ENCODE data around the gene SHISA9.

The SHISA9 gene

DNA sequence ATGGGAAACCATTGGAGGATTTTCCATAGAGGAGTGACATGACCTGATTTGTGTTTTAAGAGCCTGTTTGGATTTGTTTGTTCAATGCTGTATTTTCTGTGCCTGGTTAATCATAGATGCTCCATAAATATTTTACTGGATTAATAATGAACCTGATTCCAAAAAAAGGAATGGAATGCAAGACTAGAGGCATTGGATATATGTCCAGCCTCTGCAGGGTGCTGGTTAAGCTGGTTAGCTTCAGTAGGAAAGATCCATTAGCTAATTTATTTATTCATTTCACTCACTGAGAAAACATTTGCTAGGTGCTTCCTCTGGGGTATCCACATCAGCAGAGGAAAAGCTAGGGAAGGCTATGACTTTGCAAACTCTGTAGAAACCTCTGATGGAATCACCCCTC lies 57.7 kb downstream of the SHISA9 start:
- DNase-seq = no peak

DNA sequence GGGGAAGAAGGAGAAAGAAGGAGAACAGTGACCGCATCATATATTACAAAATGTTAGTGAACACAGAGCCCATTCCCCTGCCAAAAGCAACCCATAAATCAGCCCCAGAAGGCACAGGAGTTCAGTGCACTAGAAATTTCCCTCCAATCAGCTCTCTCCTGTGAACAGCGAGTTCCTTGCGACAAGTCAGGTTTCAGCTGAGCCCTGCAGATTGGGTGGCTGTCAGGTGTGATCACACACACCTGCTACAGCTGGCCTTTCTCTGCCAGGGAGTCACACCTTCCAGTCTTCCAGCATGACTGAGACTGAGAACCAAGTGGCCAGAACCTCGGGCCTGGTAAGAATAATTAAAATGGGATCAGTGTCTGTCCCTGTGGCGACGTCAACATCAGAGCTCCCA lies 60.2 kb downstream of the SHISA9 start:
- DNase-seq = no peak

DNA sequence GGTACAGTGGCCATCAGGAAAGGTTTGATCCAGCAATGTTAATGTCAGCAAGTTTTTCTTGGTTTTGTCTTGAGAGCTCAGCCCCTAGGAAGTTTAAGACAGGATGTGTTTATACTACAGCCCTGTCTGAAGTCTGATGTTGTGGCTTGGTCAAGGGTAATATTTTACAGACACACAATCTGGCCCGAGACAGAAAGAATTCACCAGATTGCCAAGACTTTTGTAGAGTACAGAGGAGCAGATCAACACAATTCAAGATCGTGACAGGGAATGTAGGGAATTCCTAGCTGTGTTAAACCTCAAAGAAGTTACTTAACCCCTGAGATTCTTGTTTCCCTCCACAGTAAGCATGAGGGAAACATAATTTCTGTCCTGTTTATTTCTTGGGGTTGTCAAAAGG lies 63.1 kb downstream of the SHISA9 start:
- no peak for DNase-seq

DNA sequence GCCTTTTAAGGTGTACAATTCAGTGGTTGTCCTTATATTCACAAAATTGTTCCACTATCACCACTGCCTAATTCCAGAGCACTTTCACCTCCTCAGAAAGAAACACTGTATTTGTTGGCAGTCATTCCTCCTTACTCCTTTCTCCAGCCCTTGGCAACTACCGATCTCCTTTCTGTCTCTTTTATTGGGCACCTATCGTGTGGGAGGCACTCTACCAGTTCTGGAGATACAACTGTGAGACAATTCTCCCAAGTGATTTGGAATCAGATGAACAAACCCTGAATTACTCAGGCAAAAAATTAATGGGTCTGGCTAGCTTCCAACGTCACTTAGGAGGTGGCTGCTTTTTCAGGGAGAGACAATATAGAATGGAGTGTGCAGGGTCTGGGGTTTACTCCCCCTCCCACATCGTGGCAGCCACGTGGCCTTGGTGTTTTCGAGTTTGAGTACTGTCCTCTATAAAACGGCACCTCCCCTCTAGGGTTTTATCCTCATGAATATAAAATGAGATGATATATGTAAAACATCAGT lies 63.9 kb downstream of the SHISA9 start:
- no peak for DNase-seq

DNA sequence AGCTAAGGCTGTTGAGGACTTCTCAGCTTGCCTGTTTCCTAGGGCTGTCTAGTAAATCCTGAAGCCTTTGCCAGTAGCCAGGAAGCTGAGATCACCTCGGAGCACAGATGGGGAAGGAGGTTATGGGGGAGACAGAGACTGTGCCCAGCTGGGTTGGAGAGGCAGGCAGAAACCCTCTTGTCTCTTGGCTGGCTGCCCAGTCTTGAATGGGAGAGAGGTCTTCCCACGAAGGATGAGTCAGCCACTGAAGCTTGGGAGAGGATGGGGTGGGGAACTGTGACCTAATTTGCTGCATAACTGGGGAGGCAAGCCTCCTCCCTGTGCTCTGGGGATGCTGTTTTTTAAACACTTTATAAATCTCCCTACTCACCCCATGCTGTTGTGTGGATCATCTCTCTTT lies 69.8 kb downstream of the SHISA9 start:
- no peak for DNase-seq

DNA sequence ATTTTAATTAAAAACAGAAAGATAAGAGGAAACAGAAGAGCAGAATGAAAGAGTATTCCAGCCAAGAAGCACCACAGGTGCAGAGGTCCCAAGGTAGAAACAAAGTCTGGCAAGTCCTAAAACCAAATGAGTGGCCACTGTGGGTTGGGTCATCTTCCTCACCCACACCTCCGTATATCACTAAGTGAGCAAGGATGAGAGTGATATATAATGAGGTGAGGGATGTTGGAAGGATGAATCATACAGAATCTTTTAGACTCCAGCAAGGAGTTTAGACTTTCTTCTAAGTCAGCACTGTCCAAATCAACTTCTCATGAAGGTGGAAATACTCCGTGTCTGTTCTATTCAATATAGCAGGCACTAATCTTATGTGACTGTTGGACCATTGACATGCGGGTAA lies 70.8 kb downstream of the SHISA9 start:
- no peak for DNase-seq

DNA sequence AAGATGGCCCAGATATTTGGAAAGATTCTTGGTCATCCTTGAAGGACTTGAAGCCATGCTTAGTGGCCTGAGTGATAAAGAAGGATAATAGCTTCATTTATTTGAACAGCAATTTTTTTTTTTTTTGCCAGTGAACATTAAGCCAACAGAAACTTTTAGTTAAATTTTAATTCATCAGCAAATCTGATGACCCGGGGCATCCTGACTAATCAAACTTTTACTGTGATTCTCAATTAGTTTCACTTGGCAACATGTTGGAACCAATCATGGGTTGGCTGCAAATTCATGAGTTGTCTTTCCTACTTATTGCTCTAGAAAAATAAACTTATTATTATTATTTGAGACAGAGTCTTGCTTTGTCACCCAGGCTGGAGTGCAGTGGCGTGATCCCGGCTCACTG lies 74.4 kb downstream of the SHISA9 start:
- DNase-seq = no peak

DNA sequence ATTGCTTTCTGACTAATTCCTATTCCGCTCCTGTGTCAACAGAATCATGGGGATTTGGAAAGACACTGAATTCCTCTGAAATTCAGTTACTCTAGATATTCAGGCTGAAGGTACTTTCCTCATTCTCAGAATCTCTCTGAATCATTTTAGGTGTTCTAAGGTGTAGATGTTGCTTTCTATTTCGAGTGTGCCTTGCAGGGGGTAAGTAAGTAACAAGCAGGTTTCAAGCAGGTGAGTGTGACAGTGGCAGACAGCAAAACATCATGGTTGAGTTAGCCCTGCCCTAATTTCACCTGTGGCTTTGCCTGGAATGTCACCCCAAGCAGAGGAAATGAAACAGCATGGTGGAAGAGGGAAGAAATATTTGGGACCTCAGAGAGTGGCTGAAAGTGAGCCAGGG lies 75.1 kb downstream of the SHISA9 start:
- no peak for DNase-seq

DNA sequence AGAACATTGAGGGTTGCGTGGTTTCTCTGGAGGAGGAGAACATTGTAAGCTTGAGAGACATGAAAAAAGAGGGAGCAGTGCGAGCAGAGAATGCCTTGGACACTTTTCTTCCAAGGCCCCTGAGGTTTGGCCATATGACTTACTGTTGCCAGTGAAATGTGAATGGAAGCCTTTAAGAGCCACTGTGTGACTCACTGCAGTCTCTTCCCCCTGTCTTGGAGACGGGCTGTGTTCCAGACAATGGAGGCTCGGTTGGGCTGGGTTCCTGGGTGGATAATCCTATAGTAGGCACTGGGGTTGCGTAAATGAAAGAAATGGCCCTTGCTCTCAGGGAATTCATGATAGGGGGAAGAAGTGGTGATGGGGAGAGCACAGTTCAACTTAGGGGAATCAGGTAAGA lies 75.5 kb downstream of the SHISA9 start:
- DNase-seq = no peak

DNA sequence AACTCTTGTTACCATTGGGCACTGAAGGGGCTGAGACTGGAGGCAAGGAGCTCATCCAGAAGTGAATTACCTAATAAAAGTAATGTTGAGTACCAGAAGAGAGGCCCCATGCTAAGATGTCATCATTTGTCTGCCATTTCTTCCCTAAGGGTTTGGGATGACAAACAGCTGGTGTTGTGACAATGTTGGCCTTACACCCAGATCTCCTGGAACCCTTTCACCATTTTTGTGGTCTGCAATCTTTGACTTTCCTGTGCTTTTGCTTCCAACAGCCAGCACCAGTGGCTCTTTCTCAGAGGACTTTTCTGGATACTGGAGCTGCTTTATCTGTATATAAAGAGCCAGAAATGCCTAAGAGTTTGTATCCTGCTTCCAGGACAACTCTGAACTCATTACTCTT lies 84.1 kb downstream of the SHISA9 start:
- DNase-seq = no peak

DNA sequence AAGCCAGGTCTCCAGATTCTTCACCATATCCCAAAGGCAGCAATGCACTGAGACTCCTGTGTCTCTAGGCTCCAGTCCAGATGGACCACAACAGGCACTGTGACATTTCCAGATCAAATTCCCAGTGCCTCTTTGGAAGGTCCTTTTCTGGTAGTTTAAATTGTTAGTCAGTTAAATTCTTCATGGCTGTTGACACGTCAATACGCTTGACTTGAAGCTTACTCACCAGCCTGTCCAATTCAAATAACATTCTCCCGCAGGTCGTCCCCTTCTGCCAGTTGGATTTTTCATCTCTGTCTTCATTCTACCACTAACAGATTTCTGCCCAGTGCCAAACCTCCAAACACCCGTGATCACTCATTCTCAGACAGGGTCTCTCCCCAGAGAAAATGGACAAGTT lies 86.7 kb downstream of the SHISA9 start:
- no peak for DNase-seq

DNA sequence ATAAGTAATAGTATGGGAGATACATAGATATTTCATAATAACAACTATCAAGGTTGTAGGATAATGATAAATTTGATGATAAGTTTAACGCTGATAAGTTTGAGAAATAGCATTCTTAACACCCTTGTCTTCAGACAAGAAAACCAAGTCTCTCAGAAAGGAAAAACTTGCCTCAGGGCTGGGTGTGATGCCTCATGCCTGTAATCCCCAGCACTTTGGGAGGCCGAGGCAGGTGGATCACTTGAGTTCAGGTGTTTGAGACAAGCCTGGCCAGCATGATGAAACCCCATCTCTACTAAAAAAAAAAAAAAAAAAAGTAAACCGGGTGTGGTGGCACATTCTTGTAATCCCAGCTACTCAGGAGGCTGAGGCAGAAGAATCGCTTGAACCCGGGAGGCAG lies 90.7 kb downstream of the SHISA9 start:
- no peak for DNase-seq

DNA sequence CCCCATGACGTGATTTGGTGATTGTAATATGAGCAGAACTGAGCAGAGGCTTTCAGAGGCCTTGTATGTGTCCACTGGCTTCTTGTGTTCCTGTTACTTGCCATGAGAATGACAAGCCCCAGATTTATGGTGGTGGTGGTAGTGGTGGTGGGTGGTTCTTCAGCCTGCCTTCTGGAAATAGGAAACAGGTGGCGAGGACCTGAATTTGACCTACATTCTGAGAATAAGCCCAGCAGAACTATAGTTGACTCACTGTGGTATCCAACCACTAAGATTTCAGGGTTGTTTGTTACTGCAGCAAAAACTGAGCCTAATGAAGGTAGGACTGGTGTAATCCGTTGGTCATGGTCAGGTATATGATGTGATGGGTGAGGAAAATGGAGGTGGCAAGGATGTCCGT lies 93.0 kb downstream of the SHISA9 start:
- DNase-seq = no peak

DNA sequence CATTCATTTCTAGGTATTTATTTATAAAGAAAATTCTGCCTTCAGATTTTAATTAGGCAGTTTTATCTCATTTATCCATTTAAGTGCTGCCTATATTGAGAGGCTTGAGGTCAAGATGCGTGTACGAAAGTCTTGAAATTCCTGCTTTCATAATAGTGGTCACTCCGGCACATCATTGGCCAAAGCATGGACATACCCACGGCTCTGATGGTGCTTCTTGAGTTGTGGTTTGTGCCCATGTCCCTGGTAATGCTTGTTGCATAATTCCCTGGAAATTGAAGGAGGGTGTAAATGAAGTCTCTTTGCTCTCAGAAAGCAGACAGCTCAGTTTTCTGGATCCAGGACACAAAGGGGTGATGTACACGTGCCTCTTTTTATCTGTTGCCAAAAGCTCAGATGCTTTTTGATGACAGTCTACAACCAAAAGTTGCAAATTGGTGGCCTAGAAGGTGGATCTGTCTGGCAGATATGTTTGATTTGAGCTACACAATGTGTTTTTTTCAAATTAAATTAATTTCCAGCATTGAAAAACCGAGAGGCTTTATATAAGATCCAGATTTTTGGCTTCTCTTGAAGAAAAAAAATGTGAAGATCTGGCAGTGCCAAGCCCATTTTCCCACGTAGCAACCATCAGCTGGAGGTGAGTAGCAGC lies 94.4 kb downstream of the SHISA9 start:
- DNase-seq = no peak

DNA sequence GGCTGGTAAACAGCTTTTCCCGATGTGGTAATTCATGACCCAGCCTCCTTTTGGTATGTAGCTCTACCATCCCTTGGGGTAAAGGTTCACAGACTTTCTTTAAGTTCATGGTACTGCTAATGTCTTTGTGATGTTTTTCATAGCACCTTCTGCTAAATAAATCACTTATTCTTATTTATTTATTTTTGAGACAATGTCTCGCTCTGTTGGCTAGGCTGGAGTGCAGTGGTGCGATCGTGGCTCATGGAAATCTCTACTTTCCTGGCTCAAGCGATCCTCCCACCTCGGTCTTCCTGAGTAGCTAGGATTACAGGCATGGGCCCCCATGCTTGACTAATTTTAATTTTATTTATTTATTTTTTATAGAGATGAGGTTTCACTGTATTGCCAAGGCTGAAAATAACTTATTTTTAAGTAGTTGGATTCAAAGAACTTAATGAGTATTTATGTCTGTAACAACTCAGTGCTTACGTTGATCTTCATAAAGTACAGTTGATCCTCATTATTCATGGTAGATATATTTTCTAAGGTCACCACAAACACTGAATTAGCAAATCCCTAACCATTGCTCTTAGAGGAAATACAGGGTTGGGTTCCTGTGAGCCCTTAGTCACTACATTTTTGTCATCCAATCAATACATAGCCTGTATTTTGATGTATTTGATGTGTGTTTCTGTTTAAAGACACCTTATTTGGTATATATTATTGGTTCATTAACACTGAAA lies 97.1 kb downstream of the SHISA9 start:
- no peak for DNase-seq

DNA sequence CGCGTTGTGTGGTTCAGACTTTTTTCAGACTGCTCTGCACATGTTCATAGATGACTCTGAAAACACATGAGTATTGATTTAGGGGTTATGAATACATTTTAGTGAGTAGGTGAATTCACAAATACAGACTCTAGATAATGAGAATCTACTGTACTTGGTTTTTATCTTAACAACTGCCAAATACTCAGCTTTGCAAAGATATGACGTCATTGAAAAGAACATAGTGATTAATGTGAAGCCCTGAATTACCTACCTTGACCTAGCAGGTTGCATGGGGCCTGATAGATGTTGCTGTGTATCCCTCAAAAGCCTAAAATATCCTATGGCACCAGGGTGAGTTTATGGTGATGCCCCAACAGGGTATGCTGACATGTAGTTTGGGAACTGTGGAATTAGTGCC lies 98.0 kb downstream of the SHISA9 start:
- no peak for DNase-seq

DNA sequence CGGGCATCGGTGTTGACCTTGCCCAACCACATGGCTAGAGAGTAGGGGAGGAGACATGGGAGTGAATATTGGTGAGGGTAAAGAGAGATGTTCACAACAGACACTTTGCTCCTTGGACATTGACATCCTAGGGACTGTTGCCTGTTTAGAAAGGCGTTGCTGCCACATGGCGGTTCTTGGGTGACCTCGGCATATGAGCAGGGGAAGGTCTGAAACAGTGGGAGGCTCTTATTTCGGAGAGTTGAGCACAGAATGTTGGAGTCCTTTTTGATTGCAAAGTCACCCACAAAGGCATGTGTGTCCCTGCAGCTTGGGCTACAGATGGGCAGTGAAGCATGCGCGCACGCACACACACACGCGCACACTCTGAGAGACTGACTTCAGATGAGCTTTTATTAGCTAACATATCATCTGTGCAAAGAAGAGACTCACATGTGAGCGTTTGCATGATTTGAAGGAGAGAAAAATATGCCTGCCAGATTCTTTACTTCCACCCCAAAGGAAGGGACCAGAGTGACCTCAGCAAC lies 104.4 kb downstream of the SHISA9 start:
- no peak for DNase-seq

DNA sequence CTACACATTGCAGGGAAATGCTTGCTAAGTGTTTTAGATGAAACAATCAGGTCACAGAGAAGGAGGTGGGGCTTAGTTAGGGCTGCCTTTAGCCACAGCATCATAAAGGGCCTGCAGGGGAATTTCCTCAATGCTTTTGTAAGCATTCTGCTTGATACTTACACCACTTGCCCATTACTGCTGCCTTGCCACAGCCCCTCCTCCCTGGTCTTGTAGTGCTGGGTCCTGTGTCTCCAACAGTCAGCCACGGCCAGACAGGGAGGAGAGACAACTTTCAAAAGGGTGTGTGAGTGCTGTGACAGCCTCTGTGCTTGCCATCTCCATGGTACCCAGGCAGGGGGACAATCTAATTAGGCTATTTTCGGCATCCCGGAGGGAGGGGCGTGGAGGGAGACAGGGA lies 111.2 kb downstream of the SHISA9 start:
- DNase-seq = no peak

DNA sequence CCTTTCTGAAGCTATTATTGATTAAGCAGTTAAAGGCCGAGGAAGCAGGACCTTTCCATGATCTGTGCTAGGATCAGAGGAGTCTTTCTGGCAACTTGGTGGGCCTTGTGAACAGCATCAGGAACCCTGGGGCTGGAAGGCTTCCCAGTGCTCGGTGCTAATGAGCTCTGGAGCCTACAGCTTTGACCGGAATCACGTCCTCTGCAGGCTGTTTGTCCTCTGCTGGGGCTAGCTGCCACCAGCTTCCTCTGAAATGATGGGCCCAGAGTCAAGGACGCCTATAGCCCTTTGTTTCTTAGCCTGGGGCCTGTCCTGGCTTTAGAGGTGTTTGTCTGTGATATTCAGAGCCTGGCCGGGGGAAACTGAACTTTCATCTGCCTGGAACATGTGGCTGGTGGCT lies 111.6 kb downstream of the SHISA9 start:
- no peak for DNase-seq

DNA sequence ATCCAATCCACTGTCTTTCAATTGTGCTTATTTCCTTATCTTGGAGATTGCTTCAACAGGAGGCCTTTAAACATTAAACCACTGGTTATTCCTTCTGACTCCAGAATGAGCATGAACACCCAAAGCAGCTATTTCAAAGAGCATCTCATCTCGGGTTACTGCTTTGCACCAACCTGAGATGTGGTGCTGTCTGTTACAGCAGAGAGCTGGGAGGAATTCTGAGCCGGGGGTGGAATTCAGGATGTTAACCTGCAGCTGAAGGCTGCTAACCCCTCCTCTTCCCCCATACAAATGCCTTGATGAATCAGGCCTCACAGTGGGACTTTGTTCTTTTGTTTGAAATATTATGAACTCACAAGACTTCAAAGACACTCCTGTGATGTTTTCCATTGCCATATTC lies 113.1 kb downstream of the SHISA9 start:
- DNase-seq = no peak

DNA sequence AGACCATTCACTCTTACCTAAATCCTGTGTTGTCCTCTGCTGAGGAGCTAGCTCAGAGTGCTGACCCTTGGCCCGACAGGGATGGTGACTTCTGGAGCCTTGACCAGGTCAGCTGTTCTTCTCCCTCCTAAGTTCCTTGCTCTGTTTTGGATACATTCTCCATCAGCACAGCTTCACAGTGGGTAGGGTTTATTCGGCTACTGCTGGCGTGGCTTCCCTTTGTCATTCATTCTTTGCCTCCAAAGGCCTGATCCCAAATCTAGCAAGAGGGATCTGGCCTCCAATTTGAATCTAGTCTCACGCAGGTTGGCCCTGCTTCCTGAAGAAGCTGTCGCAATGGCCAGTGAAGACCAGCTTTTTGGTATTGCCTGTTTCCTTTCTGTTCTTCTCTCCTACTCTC lies 116.6 kb downstream of the SHISA9 start:
- no peak for DNase-seq

DNA sequence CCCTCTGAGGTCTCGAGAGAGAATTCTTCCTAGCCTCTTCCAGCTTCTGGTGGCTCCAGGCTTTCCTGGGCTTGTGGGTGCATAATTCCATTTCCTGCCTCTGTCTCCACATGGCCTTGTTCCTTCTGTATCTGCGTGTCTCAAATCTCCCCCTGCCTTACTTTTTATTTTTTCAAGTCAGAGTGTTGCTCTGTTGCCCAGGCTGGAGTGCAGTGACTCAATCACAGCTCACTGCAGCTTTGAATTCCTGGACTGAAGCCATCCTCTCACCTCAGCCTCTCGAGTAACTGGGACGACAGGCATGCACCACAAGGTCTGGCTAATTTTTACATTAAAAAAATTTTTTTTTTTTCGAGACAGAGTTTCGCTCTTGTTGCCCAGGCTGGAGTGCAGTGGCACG lies 120.6 kb downstream of the SHISA9 start:
- no peak for DNase-seq

DNA sequence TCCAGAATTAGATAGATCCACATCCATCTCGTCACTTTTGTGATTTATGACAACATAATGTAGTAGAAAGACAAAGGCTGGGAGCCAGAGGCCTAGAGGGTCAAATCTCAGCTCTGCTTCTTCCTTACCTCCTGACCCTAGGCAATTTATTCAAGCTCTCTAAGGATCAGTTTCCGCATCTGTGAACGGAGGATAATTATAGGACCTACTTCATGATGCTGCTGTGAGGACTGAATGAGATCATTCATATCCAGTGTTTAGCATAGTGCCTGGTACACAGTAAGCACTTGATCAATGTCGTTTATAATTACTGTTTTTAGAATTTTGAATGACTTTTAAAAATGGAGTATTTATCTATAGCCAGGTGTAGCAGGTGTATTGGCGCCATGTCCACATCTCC lies 128.4 kb downstream of the SHISA9 start:
- DNase-seq = no peak

DNA sequence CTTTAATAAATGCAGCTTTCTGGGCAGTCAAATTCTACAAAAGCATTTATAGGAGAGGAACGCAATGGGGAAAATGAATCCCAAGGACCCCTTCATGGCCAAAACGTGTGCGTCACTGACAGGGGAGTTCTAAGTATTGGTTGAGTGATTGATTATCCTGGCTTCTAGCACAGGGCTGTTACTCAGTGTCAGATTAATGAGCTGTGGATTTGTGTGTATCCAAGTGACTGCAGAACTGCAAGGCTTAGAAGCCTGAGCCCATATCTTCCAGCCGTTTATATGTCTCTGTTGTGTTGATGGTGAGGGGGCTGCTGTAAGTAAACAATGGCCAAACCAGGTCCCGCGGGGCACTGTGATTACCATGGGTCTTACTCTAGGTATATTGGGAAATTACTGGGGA lies 129.4 kb downstream of the SHISA9 start:
- DNase-seq = no peak

DNA sequence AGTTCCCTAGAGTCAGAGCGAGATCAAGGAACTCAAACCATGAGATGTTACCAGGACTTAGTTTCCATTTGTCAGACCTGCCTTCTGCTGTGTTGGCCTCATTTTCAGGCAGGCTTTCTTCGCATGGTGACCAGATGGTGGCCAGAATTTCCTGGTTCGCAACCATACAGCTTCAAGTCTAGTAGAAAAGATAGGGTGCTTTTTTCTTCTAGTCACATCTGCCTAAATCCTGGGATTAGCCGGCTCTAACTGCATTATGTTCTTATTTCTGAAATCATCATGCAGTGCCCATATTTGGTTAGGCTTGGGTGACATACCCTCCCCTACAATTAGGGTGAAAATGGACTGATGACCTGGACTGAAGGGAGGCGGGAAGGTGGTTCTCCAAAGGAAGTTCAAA lies 131.5 kb downstream of the SHISA9 start:
- DNase-seq = no peak
